ENCODE data around the gene PGM5. TPM values are rescaled to one million over a fixed set of nuclear protein-coding genes. Genes with fewer than 3 reads are reported as not detected.

The PGM5 gene
- total and polyA plus RNA-seq, 2 experiments from 2014 or later: 2.5 to 38.8 TPM

GRCh38 chr9:68551191-68551590, 194.8 kb downstream of the PGM5 start:
- no peak for TF ChIP-seq CTCF (IDR thresholded peaks at IDR 0.05; ENCODE audit: poor library complexity)
- TF ChIP-seq EZH2 (IDR thresholded peaks at IDR 0.05; ENCODE audit: borderline replicate concordance): no peak
- no peak for TF ChIP-seq EZH2phosphoT487 (IDR thresholded peaks at IDR 0.05; ENCODE audit: low read depth, severe bottlenecking, unreplicated experiment)
- no peak for DNase-seq (ENCODE audit: low spot score)
- Histone ChIP-seq H4K20me1 (ENCODE audit: insufficient read depth, poor library complexity, severe bottlenecking) (no peaks in the 10 kb centered on the region), H2AFZ (peak overlapping the region; percentile 14), H3K27me3 (no peaks in the 10 kb centered on the region), H3K27ac (no peak overlapping the region), H3K4me2 (no peak overlapping the region), H3K4me1 (ENCODE audit: insufficient read depth) (peaks cover 6% of the 10 kb centered on the region), H3K9me3 (ENCODE audit: low read depth) (no peaks in the 10 kb centered on the region), H3K4me3 (no peak overlapping the region), H3K79me2 (no peaks in the 10 kb centered on the region), H3K36me3 (replicated peaks; ENCODE audit: insufficient read depth, low read depth) (no peaks in the 10 kb centered on the region), H3K9me2 (replicated peaks; ENCODE audit: insufficient read depth) (no peaks in the 10 kb centered on the region)
- 60% methylated on average over 4 of the region's 4 CpGs for WGBS (ENCODE audit: low lambda C conversion rate, missing lambda C conversion rate)

GRCh38 chr9:68552700-68553476, 196.5 kb downstream of the PGM5 start:
- no peaks in the 10 kb centered on the region for H3K79me2 ChIP-seq
- no peaks in the 10 kb centered on the region for H3K36me3 ChIP-seq (replicated peaks; ENCODE audit: insufficient read depth, low read depth)
- no peaks in the 10 kb centered on the region for H3K9me2 ChIP-seq (replicated peaks; ENCODE audit: insufficient read depth)
- H3K27me3 ChIP-seq: no peaks in the 10 kb centered on the region
- peak; percentile 60 for DNase-seq (ENCODE audit: low spot score)
- no peak for TF ChIP-seq CTCF (IDR thresholded peaks at IDR 0.05; ENCODE audit: poor library complexity)
- TF ChIP-seq EZH2phosphoT487 (IDR thresholded peaks at IDR 0.05; ENCODE audit: low read depth, severe bottlenecking, unreplicated experiment): no peak
- TF ChIP-seq EZH2 (IDR thresholded peaks at IDR 0.05; ENCODE audit: borderline replicate concordance): no peak
- H3K4me2 ChIP-seq: no peak overlapping the region
- H4K20me1 ChIP-seq (ENCODE audit: insufficient read depth, poor library complexity, severe bottlenecking): no peaks in the 10 kb centered on the region
- H2AFZ ChIP-seq: no peak overlapping the region
- H3K4me3 ChIP-seq: no peak overlapping the region
- H3K4me1 ChIP-seq (ENCODE audit: insufficient read depth): peaks cover 6% of the 10 kb centered on the region
- H3K9me3 ChIP-seq (ENCODE audit: low read depth): no peaks in the 10 kb centered on the region
- H3K27ac ChIP-seq: peak overlapping the region; percentile 31
- 28% methylated on average over 3 of the region's 3 CpGs for WGBS (ENCODE audit: low lambda C conversion rate, missing lambda C conversion rate)

- no peak for DNase-seq (ENCODE audit: low spot score)
- Histone ChIP-seq H3K9me3 (ENCODE audit: low read depth) (no peaks in the 10 kb centered on the region), H3K9me2 (replicated peaks; ENCODE audit: insufficient read depth) (no peaks in the 10 kb centered on the region), H3K79me2 (no peaks in the 10 kb centered on the region), H3K27me3 (no peaks in the 10 kb centered on the region), H3K4me1 (ENCODE audit: insufficient read depth) (peaks cover 6% of the 10 kb centered on the region), H3K4me2 (no peak overlapping the region), H3K4me3 (no peak overlapping the region), H3K27ac (no peak overlapping the region), H2AFZ (no peak overlapping the region), H4K20me1 (ENCODE audit: insufficient read depth, poor library complexity, severe bottlenecking) (no peaks in the 10 kb centered on the region), H3K36me3 (replicated peaks; ENCODE audit: insufficient read depth, low read depth) (no peaks in the 10 kb centered on the region)
- WGBS (ENCODE audit: low lambda C conversion rate, missing lambda C conversion rate): 65% methylated on average over 1 of the region's 1 CpG
- TF ChIP-seq EZH2 (IDR thresholded peaks at IDR 0.05; ENCODE audit: borderline replicate concordance) (no peak), EZH2phosphoT487 (IDR thresholded peaks at IDR 0.05; ENCODE audit: low read depth, severe bottlenecking, unreplicated experiment) (no peak), CTCF (IDR thresholded peaks at IDR 0.05; ENCODE audit: poor library complexity) (no peak)
These were observed 199.2 kb downstream of the PGM5 start for GRCh38 chr9:68555437-68556150.

All from hepatocyte (in vitro differentiated cells).